H1 (cell line): ENCODE results near the gene KDSR. TPM values are rescaled to one million over a fixed set of nuclear protein-coding genes. Genes with fewer than 3 reads are reported as not detected.

Experiments used
- CTCF ChIA-PET: fragments of 300-600 bp; sonication (Branson Sonifier 250); formaldehyde crosslinking; loops from one replicate; lab custom pipeline; 2021; ENCODE audit not compliant: partially characterized antibody; lab: Charles Lee
- POLR2A ChIA-PET: fragments of 300-600 bp; sonication (Branson Sonifier 250); formaldehyde crosslinking; loops from one replicate; lab custom pipeline; 2021; ENCODE audit warnings: inconsistent platforms; ENCODE audit not compliant: partially characterized antibody; lab: Charles Lee
- DNase-seq, 2 experiments: peaks; one replicate each; pipeline versions ENCODE4 v3.0.0 to v3.0.0-alpha.2; 2010 to 2022; ENCODE audit warnings: low spot score in 2 of 2, low read depth in 1 of 2, mixed read lengths in 1 of 2
- FAIRE-seq: peaks from 2 replicates; lab custom pipeline; 2011; peaks lifted over from hg19 to GRCh38; lab: Jason Lieb, UNC
- H2AFZ ChIP-seq: 2 replicates; pipeline ENCODE4 v1.8.1; 2012; ENCODE audit warnings: low read length, inconsistent platforms
- H2AK5ac ChIP-seq: 2 replicates; pipeline ENCODE4 v1.6.1; 2013; ENCODE audit warnings: low read depth, low read length
- H2BK120ac ChIP-seq: replicated peaks from 2 replicates; pipeline ENCODE3; 2013; ENCODE audit warnings: low read depth, low read length, inconsistent platforms
- H2BK12ac ChIP-seq: 2 replicates; pipeline ENCODE4 v1.6.1; 2013; ENCODE audit warnings: low read depth, low read length
- H2BK15ac ChIP-seq: 2 replicates; pipeline ENCODE4 v1.6.1; 2013; ENCODE audit warnings: low read length
- H2BK20ac ChIP-seq: 2 replicates; pipeline ENCODE4 v1.6.1; 2013; ENCODE audit warnings: low read length
- H2BK5ac ChIP-seq: 2 replicates; pipeline ENCODE4 v1.6.1; 2013; ENCODE audit warnings: low read depth, low read length
- H3K14ac ChIP-seq: 2 replicates; pipeline ENCODE4 v1.6.1; 2013; ENCODE audit warnings: inconsistent platforms; ENCODE audit not compliant: insufficient read length
- H3K18ac ChIP-seq: 2 replicates; pipeline ENCODE4 v1.6.1; 2013; ENCODE audit warnings: low read length; ENCODE audit errors: extremely low read depth
- H3K23ac ChIP-seq: 2 replicates; pipeline ENCODE4 v1.6.1; 2013; ENCODE audit warnings: inconsistent platforms; ENCODE audit not compliant: insufficient read length
- H3K23me2 ChIP-seq: 2 replicates; pipeline ENCODE4 v1.6.1; 2013; ENCODE audit warnings: low read depth, low read length
- H3K27ac ChIP-seq: 2 replicates; pipeline ENCODE4 v1.6.1; 2011; ENCODE audit warnings: low read depth, low read length, inconsistent platforms
- H3K27me3 ChIP-seq, 4 experiments: replicated peaks in 1 of 4; 1 replicate in 1 of 4; 2 replicates in 3 of 4; pipeline versions ENCODE4 v1.6.1 to v1.8.1; 2011 to 2013; ENCODE audit warnings: low read length in 3 of 4, mild to moderate bottlenecking in 3 of 4, inconsistent platforms in 2 of 4, mixed read lengths in 2 of 4, moderate library complexity in 1 of 4; ENCODE audit not compliant: control insufficient read depth in 3 of 4, insufficient read depth in 3 of 4; ENCODE audit errors: extremely low read depth in 1 of 4
- H3K36me3 ChIP-seq, 4 experiments: 2 replicates each; pipeline versions ENCODE4 v1.6.1 to v1.8.1; 2011 to 2013; ENCODE audit warnings: mild to moderate bottlenecking in 4 of 4, low read length in 3 of 4, moderate library complexity in 2 of 4, control low read depth in 1 of 4, inconsistent platforms in 1 of 4; ENCODE audit not compliant: insufficient read depth in 4 of 4, control insufficient read depth in 2 of 4
- H3K4ac ChIP-seq: replicated peaks from 2 replicates; pipeline ENCODE3; 2013; ENCODE audit warnings: low read length, low read depth, mixed read lengths, inconsistent platforms; ENCODE audit not compliant: insufficient read length
- H3K4me1 ChIP-seq, 4 experiments: replicated peaks in 1 of 4; 1 replicate in 1 of 4; 2 replicates in 3 of 4; pipeline versions ENCODE4 v1.6.1 to v1.8.1; 2011 to 2013; ENCODE audit warnings: low read length in 3 of 4, inconsistent platforms in 2 of 4, mixed read lengths in 1 of 4; ENCODE audit not compliant: insufficient read depth in 4 of 4, control insufficient read depth in 3 of 4
- H3K4me2 ChIP-seq, 2 experiments: 2 replicates each; pipeline versions ENCODE4 v1.6.1 to v1.8.1; 2011 to 2013; ENCODE audit warnings: low read depth in 2 of 2, low read length in 2 of 2, control low read depth in 1 of 2, inconsistent platforms in 1 of 2, mild to moderate bottlenecking in 1 of 2; ENCODE audit not compliant: insufficient read depth in 1 of 2
- H3K4me3 ChIP-seq, 4 experiments: fragments of 200-600, 300-600 bp in 1 of 4; sonication (generic), shearing (Covaris generic), sonication (Bioruptor Twin) in 1 of 4; 2 replicates each; pipeline versions ENCODE4 v1.5.1 to v1.8.1; 2011 to 2016; ENCODE audit warnings: low read length in 4 of 4, low read depth in 3 of 4, control low read depth in 2 of 4, inconsistent platforms in 2 of 4, mild to moderate bottlenecking in 2 of 4, mixed read lengths in 1 of 4, moderate library complexity in 1 of 4; ENCODE audit not compliant: insufficient read depth in 2 of 4; ENCODE audit errors: extremely low read depth in 1 of 4
- H3K56ac ChIP-seq: replicated peaks from 2 replicates; pipeline ENCODE3; 2013; ENCODE audit warnings: low read depth, mild to moderate bottlenecking, mixed read lengths, low read length, inconsistent platforms; ENCODE audit not compliant: insufficient read length
- H3K79me1 ChIP-seq: 2 replicates; pipeline ENCODE4 v1.6.1; 2013; ENCODE audit warnings: low read depth, low read length, control low read depth
- H3K79me2 ChIP-seq, 2 experiments: 2 replicates each; pipeline versions ENCODE4 v1.6.1 to v1.8.1; 2012 to 2013; ENCODE audit warnings: low read length in 2 of 2, mild to moderate bottlenecking in 2 of 2, inconsistent platforms in 1 of 2; ENCODE audit not compliant: insufficient read depth in 2 of 2, control insufficient read depth in 1 of 2
- H3K9ac ChIP-seq, 4 experiments: replicated peaks in 1 of 4; 1 replicate in 1 of 4; 2 replicates in 3 of 4; pipeline versions ENCODE4 v1.6.1 to v1.8.1; 2011 to 2013; ENCODE audit warnings: low read depth in 3 of 4, low read length in 3 of 4, control low read depth in 2 of 4, mild to moderate bottlenecking in 2 of 4, moderate library complexity in 2 of 4, inconsistent platforms in 1 of 4; ENCODE audit errors: extremely low read depth in 1 of 4
- H3K9me3 ChIP-seq, 2 experiments: 2 replicates each; pipeline versions ENCODE4 v1.6.1 to v1.8.1; 2012 to 2013; ENCODE audit warnings: mild to moderate bottlenecking in 2 of 2, moderate library complexity in 2 of 2, control low read depth in 1 of 2, inconsistent platforms in 1 of 2, low read depth in 1 of 2, low read length in 1 of 2, mixed read lengths in 1 of 2; ENCODE audit not compliant: insufficient read depth in 2 of 2
- H4K20me1 ChIP-seq, 2 experiments: replicated peaks in 1 of 2; 2 replicates each; pipeline versions ENCODE3 to v1.8.1; 2011 to 2013; ENCODE audit warnings: inconsistent platforms in 2 of 2, low read length in 2 of 2, mild to moderate bottlenecking in 1 of 2; ENCODE audit not compliant: insufficient read depth in 2 of 2, control insufficient read depth in 1 of 2
- H4K5ac ChIP-seq: 2 replicates; pipeline ENCODE4 v1.6.1; 2013; ENCODE audit warnings: low read length, low read depth, mixed read lengths, inconsistent platforms; ENCODE audit not compliant: insufficient read length
- H4K8ac ChIP-seq: 2 replicates; pipeline ENCODE4 v1.8.0; 2013; ENCODE audit warnings: mild to moderate bottlenecking, moderate library complexity, low read length, inconsistent platforms; ENCODE audit not compliant: insufficient read depth; ENCODE audit errors: extremely low read depth
- H4K91ac ChIP-seq: replicated peaks from 2 replicates; pipeline ENCODE3; 2013; ENCODE audit warnings: low read length, mixed read lengths, inconsistent platforms; ENCODE audit not compliant: insufficient read length
- CTCF ChIP-seq, 3 experiments: IDR thresholded peaks; 1 replicate in 2 of 3; 2 replicates in 1 of 3; pipeline versions ENCODE4 v1.5.1 to v1.6.1; 2011; ENCODE audit warnings: low read length in 3 of 3, mild to moderate bottlenecking in 3 of 3, inconsistent platforms in 2 of 3, low read depth in 1 of 3, moderate library complexity in 1 of 3; ENCODE audit not compliant: insufficient read depth in 1 of 3; ENCODE audit errors: control extremely low read depth in 1 of 3
- SRF ChIP-seq: IDR thresholded peaks from 2 replicates; pipeline ENCODE4 v1.6.1; 2011; ENCODE audit warnings: mild to moderate bottlenecking, low read depth, low read length, moderate library complexity
- WGBS, 2 experiments: shearing (Covaris generic) in 1 of 2; methylation state at CpG; one replicate each; pipeline versions ENCODE4 v1.1.6 to v1.1.7; 2013 to 2015; ENCODE audit warnings: low lambda C conversion rate in 2 of 2, mixed read lengths in 2 of 2, inconsistent platforms in 1 of 2, low coverage in 1 of 2, missing lambda C conversion rate in 1 of 2; ENCODE audit not compliant: insufficient replicate concordance in 2 of 2, insufficient coverage in 1 of 2, insufficient read length in 1 of 2; ENCODE audit errors: extremely low coverage in 1 of 2, missing lambda C conversion rate in 1 of 2; 5-methylcytosine and 5-hydroxymethylcytosine counted together
- polyA plus RNA-seq, 7 experiments: library from polyadenylated mRNA; depleted of rRNA in 3 of 7; stranded (reverse) in 5 of 7; unstranded in 2 of 7; fragments of >200 nt in 5 of 7; fragments of 200-250 nt in 2 of 7; gene quantifications; 1 replicate in 5 of 7; 2 replicates in 1 of 7; 4 replicates in 1 of 7; pipeline versions ENCODE4 v1.2.1 to v1.2.3, GENCODE V29; 2011 to 2013; ENCODE audit warnings: missing spikeins in 2 of 7, mixed read lengths in 2 of 7
- total RNA-seq: library from RNA; stranded (reverse); fragmentation: NEBNext Ultra II Directional; extraction: Animal tissue kit (Norgen Biotek cat#: 25700); gene quantifications from 2 replicates; pipeline ENCODE4 v1.2.1, GENCODE V29; 2021

KDSR gene
- total and polyA plus RNA-seq, 2 of the 8 experiments (the other 6 are each of a cell fraction or from before 2014, with no cell fraction given) = 12.4 to 50.5 TPM

- TF ChIP-seq SRF (no peak), CTCF (IDR thresholded peaks at IDR 0.05; ENCODE audit: control extremely low read depth in 1 of 3, insufficient read depth in 1 of 3, low read depth in 1 of 3, low read length in 3 of 3) (no peak)
These were observed 30.3 kb upstream of the KDSR start for GRCh38 chr18:63397349-63397748.

More at GRCh38 chr18:63397349-63397748, 30.3 kb upstream of the KDSR start:
- no peaks in the 10 kb centered on the region for H3K79me1 ChIP-seq
- H3K9me3 ChIP-seq = no peaks in the 10 kb centered on the region
- DNase-seq (no peak), FAIRE-seq (no peak)
- H3K18ac ChIP-seq = no peak overlapping the region
- H2BK120ac ChIP-seq = no peak overlapping the region
- H2BK12ac ChIP-seq = no peak overlapping the region
- H2BK15ac ChIP-seq = no peak overlapping the region
- H4K20me1 ChIP-seq = no peaks in the 10 kb centered on the region
- H3K4me1 ChIP-seq = no peaks in the 10 kb centered on the region
- WGBS, 2 experiments = 81% methylated on average over 1 of the region's 1 CpG; no CpG with 5 or more reads in 1 of the 2 experiments
- no peaks in the 10 kb centered on the region for H3K79me2 ChIP-seq
- no peak overlapping the region for H3K56ac ChIP-seq
- no peak overlapping the region for H3K4ac ChIP-seq
- POLR2A ChIA-PET = no interaction called here
- CTCF ChIA-PET = no interaction called here
- H2BK20ac ChIP-seq = no peak overlapping the region
- H3K9ac ChIP-seq = no peak overlapping the region
- H4K91ac ChIP-seq = no peak overlapping the region
- no peak overlapping the region for H4K5ac ChIP-seq
- H2AK5ac ChIP-seq = no peak overlapping the region
- no peak overlapping the region for H4K8ac ChIP-seq
- H3K36me3 ChIP-seq = peaks cover 8 to 82% (median 33%) of the 10 kb centered on the region in 4 experiments
- no peak overlapping the region for H3K4me3 ChIP-seq
- H3K23me2 ChIP-seq = no peaks in the 10 kb centered on the region
- H3K27ac ChIP-seq = no peak overlapping the region
- H2AFZ ChIP-seq = no peak overlapping the region
- no peak overlapping the region for H3K23ac ChIP-seq
- H3K14ac ChIP-seq = no peak overlapping the region
- H2BK5ac ChIP-seq = no peak overlapping the region
- no peak overlapping the region for H3K4me2 ChIP-seq
- H3K27me3 ChIP-seq = peaks cover 0 to 1% (median 0%) of the 10 kb centered on the region in 4 experiments; a peak in 1 of 7 replicates
